HG03280 (cell line): Measurements from ENCODE around the gene CCDC97.
"Not testable (repeated sequence)": the region's sequence is repeated elsewhere in the genome, so short reads cannot be mapped to it uniquely, and the experiment has no call there.

ENCODE experiments used
- ATAC-seq: cut with Tn5 transposase; IDR thresholded peaks from one replicate; pipeline ENCODE4 v1.9.1; 2021; ENCODE audit warnings: mild to moderate bottlenecking, moderate library complexity; ENCODE audit not compliant: unreplicated experiment

The CCDC97 gene

DNA sequence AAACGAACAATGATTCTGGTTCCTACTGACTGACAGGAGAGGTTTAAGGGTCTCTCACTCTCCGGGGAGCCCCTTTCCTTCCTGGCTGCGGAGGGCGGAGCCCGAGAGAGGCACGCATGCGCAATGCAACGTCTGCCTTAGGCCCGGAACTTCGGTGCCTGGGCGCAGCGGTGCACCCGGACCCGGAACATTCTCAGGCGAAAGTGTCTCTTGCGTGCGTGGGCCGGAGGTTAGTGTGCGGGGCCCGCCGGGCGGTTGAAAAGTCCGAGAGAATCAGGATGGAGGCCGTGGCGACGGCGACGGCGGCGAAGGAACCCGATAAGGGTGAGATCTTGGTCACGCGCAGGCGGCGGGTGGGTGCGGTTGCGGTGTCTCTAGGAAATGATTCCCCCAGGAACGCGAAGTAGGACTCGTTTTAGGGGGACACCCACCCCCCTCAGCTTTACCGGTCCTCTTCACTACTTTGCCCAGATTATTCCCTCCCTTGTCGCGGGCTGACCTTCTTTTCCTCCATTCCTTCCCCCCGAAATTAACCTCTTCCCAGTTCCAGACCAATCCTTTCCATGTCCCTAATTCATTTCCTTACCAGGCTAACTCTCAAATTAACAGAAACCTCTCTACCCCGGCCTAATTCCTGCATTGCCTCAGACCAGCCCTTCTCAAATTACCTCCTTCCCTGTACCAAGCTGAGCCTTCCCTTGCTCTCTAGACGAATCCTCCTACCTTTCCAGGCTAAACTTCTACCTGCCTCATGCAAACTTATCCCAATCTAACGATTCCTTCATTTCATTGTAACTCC lies at the start of gene CCDC97:
CCDC97 (plus strand) TSS at position 140 of the 799 bp plus-strand sequence; CDS start at position 279, 139 bp downstream.
- peak; percentile 77 for ATAC-seq

DNA sequence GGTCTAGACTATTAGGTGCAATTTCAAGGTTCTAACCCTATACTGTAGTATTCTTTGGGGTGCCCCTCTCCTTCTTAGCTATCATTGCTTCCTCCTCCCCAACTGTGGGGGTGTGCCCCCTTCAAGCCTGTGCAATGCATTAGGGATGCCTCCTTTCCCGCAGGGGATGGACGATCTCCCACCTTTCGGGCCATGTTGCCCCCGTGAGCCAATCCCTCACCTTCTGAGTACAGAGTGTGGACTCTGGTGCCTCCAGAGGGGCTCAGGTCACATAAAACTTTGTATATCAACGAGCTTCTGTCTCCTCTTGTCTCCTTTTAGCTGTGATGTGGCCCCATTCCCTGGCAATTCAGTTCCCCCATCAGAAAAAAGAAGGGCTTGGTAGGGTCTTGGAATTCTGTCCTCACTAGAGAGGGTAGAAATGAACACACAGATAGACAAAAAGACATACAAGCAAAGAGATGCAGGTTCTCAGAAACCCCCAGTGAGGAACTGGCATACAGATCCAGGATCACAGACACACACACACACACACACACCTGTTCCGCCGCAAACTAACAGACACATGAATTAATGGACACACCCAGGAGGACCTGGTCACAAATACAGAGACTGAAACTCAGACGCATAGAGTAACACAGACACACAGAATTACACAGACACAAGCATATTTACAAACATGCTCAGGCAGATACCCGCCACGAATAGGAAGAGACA lies 48.3 kb upstream of the CCDC97 start:
- no peak for ATAC-seq

DNA sequence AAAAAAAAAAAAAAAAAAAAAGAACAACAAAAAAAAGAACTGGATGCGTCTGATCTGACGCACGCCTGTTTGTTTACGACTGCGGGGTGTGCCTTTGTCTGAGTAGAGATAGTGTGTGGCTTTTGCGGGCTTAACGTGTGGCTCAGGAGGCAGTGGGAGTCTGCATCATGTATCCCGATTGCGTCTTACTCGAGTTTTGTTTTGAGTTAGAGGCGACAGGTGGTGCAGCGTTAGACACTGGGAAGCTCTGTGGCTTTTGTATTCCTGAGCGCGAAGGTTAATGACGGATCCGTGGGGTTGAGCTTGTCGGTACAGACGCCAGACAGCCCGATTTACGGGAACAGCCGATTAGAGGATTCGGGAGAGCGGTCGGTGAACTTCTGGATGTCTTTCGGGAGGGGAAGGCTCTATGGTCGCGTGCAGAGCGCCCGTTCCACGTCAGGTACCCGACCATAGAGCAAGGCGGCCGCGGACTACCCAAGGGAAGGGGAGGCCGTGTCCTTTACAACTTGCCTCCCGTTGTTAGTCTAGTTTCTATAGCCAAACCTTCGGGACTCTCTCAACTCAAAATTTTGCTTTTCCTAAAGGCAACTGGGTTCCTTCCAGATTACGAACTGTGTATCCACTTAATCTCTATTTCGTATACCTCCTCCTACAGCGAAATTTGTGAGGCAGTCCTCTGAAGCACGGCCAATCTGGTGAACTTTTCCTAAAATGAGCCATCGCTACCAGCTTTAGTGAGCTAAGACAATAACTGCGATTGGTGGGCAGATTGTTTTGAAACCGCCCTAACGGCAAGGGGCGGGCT lies 46.7 kb upstream of the CCDC97 start:
- ATAC-seq = peak; percentile 4

DNA sequence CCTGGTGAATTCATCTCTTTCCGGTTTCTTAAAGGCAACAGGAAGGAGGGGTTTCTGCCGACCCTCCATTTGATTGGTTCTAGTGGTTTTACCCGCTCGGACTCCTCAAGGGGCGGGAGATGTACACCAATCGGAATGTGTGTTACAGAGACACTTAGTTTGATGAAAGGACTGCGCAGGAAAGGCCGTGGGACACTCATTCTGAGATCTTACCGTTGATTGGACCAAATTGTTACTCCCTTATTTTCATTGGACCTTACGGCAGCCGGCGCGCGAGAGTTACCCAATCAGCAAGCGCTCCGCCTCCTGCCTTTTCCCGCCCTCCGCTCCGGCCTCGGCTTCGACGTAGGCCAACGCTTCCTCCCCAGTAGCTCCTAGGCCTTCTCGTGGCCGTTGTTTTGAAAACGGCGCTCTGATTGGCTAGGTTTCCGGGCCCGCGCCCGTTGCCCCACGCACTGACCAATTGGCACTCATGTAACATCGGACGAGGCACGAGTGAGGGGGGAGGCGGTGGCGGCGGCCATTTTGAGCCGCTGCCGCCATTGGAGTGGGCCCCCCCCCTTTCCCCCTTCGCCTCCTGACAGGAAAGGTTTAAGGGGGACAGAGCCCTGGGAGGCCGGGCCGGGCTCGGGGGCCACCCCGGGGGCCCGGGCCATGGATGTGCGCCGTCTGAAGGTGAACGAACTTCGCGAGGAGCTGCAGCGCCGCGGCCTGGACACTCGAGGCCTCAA lies 46.0 kb upstream of the CCDC97 start, which contains the start of gene HNRNPUL1:
HNRNPUL1 (plus strand) TSS at position 523 of the 731 bp plus-strand sequence; CDS start at position 655, 132 bp downstream.
- ATAC-seq = peak; percentile 76

DNA sequence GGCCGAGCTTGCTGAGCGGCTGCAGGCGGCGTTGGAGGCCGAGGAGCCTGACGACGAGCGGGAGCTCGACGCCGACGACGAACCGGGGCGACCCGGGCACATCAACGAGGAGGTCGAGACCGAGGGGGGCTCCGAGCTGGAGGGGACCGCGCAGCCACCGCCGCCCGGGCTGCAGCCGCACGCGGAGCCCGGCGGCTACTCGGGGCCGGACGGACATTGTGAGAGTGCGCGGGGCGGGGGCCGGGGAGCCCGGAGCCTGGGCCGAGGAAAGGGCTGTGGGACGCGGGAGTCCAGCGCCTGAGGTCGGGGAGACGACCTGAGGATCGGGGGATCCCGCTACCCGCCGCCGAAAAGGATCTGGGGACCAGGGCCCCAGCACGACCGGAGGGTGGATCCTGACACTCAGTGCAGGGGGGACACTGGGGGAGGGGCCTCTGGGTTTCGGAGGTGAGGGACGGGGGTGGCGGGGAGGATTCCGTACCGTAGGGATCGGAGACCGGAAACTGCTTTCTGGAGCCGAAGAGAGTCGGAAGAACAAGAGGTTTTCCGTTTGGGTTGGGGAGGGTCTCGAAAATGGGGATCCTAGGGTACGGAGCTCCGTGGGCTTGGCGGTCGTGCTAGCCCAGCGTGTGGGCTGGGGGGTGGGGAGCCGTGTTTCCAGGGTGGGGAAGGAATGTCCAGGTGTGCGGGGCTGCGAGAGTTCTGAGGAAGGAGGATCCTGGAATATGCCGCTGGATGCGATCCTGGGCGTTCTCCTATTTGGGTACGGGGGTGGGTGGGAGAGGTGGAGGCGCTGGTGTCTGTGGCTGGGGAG lies 45.2 kb upstream of the CCDC97 start:
- ATAC-seq = peak; percentile 0

DNA sequence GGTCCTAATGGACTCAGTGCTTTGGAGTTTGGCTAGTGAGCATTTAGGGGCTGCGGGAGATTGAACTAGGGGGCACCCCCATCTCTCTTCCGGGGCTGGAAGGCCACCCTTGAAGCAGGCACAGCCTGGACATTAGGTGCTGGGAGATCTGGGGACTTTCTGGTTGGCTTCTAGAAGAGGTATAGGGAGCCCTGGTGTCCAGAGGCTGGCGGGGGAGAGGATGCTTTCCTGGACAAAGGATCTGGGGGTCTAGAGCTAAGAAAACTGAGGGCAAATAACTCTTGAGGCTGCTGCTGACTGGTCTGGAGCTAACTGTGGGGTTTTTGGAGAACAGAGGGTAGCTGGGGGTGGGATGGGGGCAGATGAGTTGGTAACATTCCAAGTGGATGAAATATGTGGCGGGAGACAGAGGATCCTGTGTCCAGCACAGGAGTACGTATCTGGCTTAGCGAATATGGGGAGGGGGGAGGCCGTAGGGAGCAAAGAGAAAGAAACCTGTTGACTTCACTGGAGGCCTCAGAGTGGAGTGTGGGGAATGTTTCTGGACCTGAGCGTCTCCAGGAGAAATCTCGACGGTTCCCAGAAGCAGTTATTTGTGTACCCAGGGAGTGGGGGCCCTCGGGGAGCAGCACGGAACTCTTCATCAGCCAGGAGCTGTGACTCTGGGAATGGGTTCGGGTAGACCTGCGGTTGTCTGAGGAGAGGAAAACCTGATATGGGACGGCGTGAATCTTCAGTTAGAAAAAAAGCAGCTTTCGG lies 44.4 kb upstream of the CCDC97 start:
- no peak for ATAC-seq

DNA sequence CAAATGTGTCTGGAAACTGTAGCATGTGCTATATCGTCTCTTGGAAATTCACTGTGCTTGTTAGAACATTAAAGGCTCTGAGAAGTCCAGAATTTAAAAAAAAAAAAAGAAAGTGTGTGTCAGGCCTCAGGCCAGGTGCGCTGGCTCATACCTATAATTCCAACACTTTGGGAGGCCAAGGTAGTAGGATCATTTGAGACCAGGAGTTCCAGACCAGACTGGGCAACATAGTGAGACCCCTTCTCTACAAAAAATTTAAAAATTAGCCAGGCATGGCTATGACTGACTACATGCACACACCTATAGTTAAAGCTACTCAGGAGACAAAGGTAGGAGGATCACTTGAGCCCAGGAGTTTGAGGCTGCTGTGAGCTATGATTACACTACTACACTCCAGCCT lies 40.9 kb upstream of the CCDC97 start:
- no peak for ATAC-seq

DNA sequence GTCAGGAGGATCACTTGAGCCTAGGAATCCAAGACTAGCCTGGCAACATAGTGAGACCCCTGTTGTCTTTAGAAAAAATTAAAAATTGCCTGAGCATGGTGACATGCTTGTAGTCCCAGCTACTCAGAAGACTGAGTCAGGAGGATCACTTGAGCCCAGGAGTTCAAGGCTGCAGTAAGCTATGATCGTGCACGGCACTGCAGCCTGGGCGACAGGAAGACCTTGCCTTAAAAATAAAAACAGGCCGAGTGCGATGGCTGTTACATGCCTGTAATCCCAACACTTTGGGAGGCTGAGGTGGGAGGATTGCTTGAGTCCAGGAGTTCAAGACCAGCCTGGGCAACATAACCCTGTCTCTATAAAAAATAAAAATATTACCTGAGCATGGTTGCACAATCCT lies 40.4 kb upstream of the CCDC97 start:
- no peak for ATAC-seq

DNA sequence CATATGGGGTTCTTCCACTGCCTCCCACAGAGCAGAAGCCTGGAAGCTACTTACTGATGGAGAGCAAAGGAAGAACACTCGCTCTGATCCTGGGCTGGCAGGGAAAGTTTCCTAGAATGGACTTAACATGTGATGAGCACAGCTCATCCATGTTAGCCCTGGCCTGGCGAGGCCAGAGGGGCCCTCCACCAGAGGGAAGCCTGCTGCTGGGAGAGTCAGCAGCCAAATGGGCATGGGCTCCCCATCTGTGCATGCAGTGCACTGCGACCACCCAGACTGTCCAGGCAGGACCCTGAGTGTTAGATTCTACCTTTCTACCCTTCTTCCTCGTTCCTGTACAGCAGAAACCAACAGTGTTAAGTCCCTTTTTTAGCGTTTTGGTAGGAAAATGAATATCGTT lies 36.9 kb upstream of the CCDC97 start:
- ATAC-seq = no peak

DNA sequence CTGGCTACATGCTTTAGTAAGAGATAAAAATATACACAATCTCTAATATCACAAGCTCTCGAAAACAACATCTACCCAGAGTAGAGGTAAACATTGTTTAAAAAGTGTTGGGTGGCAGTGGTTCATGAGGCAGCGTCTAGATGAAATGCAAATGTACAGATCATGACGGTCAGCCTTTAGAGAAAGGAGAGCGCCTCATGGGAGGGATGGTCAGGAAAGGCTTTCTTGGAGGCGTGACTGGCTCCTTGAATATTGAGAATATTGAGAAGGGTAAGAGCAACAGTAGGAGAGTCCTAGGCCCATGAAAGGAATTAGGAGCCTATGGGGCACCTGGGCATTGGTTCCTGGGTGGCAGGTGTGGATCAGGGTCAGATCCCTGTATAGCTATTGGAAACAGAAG lies 35.2 kb upstream of the CCDC97 start:
- no peak for ATAC-seq

DNA sequence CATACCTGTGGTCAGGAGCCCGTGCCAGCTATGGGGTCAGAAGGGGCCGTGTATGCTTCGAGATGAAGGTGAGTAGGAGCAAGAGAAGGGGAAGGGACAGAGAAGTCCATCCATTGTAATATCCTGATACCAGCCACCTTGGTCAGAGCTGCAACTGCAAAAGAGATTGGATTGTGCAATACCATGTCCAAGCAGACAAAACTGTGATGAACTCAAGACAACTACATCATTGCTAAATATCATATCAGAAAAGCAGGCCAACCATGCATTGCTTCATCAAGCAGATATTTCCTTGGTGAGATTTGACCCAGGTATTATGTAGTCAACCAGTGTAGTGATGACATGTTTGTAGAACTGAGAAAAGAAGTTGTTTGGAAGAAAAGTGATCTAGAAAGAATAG lies 33.7 kb upstream of the CCDC97 start:
- no peak for ATAC-seq

DNA sequence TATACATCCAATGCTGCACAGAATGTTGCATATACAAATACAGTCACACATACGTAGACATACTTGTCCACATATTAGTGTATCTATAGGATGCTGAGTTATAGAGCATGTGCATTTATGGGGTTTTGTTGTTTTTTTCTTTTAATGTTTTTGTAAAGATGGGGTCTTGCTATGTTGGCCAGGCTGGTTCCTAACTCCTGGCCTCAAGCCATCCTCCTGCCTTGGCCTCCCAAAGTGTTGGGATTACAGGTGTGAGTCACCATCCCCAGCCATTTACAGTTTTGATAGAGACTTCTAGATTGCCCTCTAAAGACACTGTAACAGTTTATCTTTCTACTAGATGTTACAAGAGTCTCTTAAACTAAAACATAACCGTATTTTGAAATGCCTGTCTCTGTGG lies 31.5 kb upstream of the CCDC97 start:
- no peak for ATAC-seq

DNA sequence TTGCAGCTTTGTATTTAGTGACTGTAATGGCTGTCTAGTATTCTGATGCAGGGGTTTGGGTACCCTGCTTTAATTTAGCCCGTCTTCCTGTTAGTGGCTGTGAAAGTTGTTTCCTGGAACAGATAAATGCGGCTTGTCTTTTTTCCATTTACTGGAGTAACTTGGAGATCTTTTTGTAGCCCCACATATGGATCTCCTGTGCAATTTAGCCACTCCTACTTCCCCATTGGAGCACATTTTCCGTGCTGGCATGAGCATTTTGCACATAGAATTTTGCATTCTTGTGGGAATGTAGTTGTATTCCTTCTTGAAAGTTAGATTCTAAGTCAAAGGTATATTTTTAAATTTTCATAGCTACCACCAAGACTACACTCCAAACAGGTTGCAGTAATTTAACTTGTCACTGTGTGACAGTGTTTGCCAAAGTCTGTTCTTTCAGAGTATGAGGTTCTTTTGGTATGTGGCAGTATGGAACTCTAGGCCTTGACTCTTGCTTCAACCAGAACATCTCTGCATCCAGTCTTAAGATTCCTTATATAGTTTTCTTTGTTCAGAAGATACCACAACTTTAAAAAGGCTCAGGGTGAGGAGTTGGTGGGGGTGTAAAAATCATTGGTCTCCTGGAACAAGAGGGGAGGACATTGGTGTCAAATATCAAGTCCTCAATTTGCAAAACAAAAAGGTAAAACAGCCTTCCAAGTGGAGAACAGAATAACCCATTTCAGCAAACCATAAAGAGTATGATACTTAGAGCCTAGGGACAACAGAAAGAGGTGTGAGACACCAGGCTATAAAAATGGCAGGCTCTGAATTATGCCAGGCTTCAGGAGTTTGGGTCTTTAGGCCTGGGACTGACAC lies 21.1 kb upstream of the CCDC97 start:
- ATAC-seq = no peak

DNA sequence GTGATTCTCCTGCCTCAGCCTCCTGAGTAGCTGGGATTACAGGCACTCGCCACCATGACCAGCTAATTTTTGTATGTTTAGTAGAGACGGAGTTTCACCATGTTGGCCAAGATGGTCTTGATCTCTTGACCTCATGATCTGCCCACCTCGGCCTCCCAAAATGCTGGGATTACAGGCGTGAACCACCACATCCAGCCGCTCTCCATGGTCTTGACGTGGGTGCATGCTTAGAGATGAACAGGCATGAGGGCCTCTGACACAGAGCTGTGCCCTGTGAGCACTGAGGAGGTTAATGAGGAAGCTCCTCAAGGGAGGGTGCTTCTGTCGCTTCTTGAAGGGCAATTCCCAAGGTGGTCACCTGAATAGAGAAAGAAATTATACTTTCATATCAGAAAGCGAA lies 20.2 kb upstream of the CCDC97 start:
- ATAC-seq = not testable (repeated sequence)

DNA sequence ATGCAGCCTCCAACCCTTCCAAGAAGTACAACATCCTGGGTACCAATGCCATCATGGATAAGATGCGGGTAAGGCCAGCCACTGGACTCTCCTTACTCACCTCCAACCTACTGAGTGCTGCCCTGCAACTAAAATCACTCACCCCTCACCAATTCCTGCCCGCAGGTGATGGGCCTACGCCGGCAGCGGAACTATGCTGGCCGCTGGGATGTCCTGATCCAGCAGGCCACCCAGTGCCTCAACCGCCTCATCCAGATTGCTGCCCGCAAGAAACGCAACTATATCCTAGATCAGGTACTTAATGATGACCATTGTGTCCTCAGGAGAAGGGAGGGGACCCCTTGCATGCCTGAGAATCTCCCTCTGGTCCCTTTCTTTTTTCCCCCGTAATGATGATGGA lies 15.6 kb upstream of the CCDC97 start:
- ATAC-seq = no peak

DNA sequence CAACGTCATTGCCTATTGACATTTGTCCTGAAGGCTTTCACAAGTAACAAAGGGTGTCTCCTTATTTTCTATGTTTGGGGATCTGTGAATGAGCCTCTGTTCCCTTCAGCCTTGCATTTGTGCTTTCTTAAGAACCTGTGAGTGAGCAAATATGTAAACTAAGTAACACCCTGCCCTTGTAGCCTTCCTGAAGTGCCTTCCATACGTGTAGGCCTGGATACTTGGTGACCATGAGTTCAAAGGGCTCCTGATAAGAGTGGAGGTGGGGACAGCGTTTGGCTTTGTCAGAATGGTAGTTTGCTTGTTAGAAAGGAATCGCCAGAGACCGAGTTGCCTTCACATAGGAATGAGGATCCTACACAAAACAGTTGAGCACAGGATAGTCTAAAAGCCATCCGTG lies 14.5 kb upstream of the CCDC97 start:
- no peak for ATAC-seq

DNA sequence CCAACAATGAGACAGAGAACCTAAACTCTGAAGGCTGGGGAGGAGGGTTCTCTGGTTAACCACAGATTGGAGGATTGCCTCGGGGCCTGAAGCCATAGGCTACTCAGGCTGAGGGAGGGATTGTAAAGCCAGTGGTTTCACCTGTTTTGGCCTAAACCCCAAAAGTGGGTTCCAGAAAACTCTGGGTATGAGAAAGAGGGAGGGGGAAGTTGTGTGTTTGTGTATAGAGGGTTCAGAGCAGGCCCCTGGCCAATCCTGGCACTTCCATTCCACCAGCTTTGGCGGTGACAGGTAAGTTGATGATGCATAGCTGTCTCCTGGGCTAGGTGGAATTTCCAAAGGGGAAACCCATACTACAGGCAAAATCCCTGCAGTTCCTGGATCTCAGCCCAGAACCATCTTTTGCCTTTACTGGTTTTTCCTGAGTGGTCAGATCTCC lies 13.5 kb upstream of the CCDC97 start:
- no peak for ATAC-seq
